MM.1S (cell line): ENCODE data around the gene KLF9.

ENCODE experiments used
- EZH2 ChIP-seq: fragments of 300-600 bp; sonication (generic); optimal IDR thresholded peaks from 2 replicates; pipeline ENCODE3; 2017; ENCODE audit warnings: low read depth, mild to moderate bottlenecking, antibody characterized with exemption, low read length, mixed read lengths
- TF ChIP-seq, protein P1 (sequence below): fragments of 300-600 bp; sonication (generic); IDR thresholded peaks from 2 replicates; pipeline ENCODE4 v1.5.1; 2016; ENCODE audit warnings: antibody characterized with exemption, low read length, mixed read lengths

DNA sequence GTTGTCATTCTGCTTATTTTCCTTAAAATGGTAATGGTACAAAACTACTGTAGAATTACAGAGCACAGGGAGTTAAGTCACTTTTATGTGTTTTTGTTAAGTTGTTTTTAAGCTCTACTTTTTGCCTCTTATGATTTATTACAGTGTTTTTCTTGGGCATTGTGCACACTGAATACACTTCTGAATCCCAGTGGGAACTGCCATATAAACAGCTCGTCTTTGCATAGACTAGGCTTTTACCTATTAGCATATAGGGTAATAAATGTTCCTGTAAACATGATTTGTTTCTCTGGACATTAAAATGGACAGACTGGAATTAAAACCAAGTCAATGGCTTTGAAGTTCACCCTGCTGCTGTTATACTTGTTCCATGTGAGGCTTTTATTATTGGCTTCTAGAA lies 12.2 kb downstream of the KLF9 start:
- TF ChIP-seq EZH2 = no peak
- TF ChIP-seq, protein P1, sequence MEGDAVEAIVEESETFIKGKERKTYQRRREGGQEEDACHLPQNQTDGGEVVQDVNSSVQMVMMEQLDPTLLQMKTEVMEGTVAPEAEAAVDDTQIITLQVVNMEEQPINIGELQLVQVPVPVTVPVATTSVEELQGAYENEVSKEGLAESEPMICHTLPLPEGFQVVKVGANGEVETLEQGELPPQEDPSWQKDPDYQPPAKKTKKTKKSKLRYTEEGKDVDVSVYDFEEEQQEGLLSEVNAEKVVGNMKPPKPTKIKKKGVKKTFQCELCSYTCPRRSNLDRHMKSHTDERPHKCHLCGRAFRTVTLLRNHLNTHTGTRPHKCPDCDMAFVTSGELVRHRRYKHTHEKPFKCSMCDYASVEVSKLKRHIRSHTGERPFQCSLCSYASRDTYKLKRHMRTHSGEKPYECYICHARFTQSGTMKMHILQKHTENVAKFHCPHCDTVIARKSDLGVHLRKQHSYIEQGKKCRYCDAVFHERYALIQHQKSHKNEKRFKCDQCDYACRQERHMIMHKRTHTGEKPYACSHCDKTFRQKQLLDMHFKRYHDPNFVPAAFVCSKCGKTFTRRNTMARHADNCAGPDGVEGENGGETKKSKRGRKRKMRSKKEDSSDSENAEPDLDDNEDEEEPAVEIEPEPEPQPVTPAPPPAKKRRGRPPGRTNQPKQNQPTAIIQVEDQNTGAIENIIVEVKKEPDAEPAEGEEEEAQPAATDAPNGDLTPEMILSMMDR = no peak
